ENCODE measurements around the gene VPS13C.

Gene VPS13C

GRCh38 chr15:61943992-61944391 is 116.3 kb downstream of the VPS13C start:
- in situ Hi-C loops (cut with MboI; ENCODE audit: low sequenced_read_pairs), result no loop called here

- in situ Hi-C loops (cut with MboI; ENCODE audit: low sequenced_read_pairs), result no loop called here
Measured at GRCh38 chr15:61938249-61938648, 122.0 kb downstream of the VPS13C start.

GRCh38 chr15:61936528-61937195 is 123.6 kb downstream of the VPS13C start:
- in situ Hi-C loops (cut with MboI; ENCODE audit: low sequenced_read_pairs), result no loop called here

GRCh38 chr15:61935493-61935892 is 124.8 kb downstream of the VPS13C start:
- in situ Hi-C loops (cut with MboI; ENCODE audit: low sequenced_read_pairs), result no loop called here

GRCh38 chr15:61929452-61929851 is 130.8 kb downstream of the VPS13C start:
- in situ Hi-C loops (cut with MboI; ENCODE audit: low sequenced_read_pairs), result no loop called here

GRCh38 chr15:61923173-61923572 is 137.1 kb downstream of the VPS13C start:
- in situ Hi-C loops (cut with MboI; ENCODE audit: low sequenced_read_pairs), result no loop called here

- in situ Hi-C loops (cut with MboI; ENCODE audit: low sequenced_read_pairs), result no loop called here
Measured at GRCh38 chr15:61921093-61921492, 139.2 kb downstream of the VPS13C start.

- in situ Hi-C loops (cut with MboI; ENCODE audit: low sequenced_read_pairs), result no loop called here
Measured at GRCh38 chr15:61917457-61917856, 142.8 kb downstream of the VPS13C start.

GRCh38 chr15:61916104-61916503 is 144.1 kb downstream of the VPS13C start:
- in situ Hi-C loops (cut with MboI; ENCODE audit: low sequenced_read_pairs), result no loop called here

GRCh38 chr15:61915640-61916039 is 144.6 kb downstream of the VPS13C start:
- in situ Hi-C loops (cut with MboI; ENCODE audit: low sequenced_read_pairs), result no loop called here

- in situ Hi-C loops (cut with MboI; ENCODE audit: low sequenced_read_pairs), result no loop called here
Measured at GRCh38 chr15:61910839-61911369, 149.3 kb downstream of the VPS13C start.

- in situ Hi-C loops (cut with MboI; ENCODE audit: low sequenced_read_pairs), result no loop called here
Measured at GRCh38 chr15:61908241-61908640, 152.0 kb downstream of the VPS13C start.

GRCh38 chr15:61907753-61908086 is 152.5 kb downstream of the VPS13C start:
- in situ Hi-C loops (cut with MboI; ENCODE audit: low sequenced_read_pairs), result no loop called here

- in situ Hi-C loops (cut with MboI; ENCODE audit: low sequenced_read_pairs), result no loop called here
Measured at GRCh38 chr15:61906961-61907752, 153.1 kb downstream of the VPS13C start.

GRCh38 chr15:61893146-61893545 is 167.1 kb downstream of the VPS13C start:
- in situ Hi-C loops (cut with MboI; ENCODE audit: low sequenced_read_pairs), result no loop called here

GRCh38 chr15:61892140-61892539 is 168.1 kb downstream of the VPS13C start:
- in situ Hi-C loops (cut with MboI; ENCODE audit: low sequenced_read_pairs), result no loop called here

- in situ Hi-C loops (cut with MboI; ENCODE audit: low sequenced_read_pairs), result no loop called here
Measured at GRCh38 chr15:61890106-61890505, 170.1 kb downstream of the VPS13C start.

- in situ Hi-C loops (cut with MboI; ENCODE audit: low sequenced_read_pairs), result no loop called here
Measured at GRCh38 chr15:61889706-61890105, 170.5 kb downstream of the VPS13C start.

GRCh38 chr15:61888074-61888780 is 172.0 kb downstream of the VPS13C start:
- in situ Hi-C loops (cut with MboI; ENCODE audit: low sequenced_read_pairs), result no loop called here

GRCh38 chr15:61880084-61880483 is 180.2 kb downstream of the VPS13C start:
- in situ Hi-C loops (cut with MboI; ENCODE audit: low sequenced_read_pairs), result no loop called here

GRCh38 chr15:61879219-61879618 is 181.0 kb downstream of the VPS13C start:
- in situ Hi-C loops (cut with MboI; ENCODE audit: low sequenced_read_pairs), result no loop called here
